Measurements from ENCODE around the gene NPBWR2.

GRCh38 chr20:64086801-64087200 is 20.6 kb downstream of the NPBWR2 start:
- TF ChIP-seq JUND (IDR thresholded peaks at IDR 0.05; ENCODE audit: borderline replicate concordance, low read depth, low read length) (no peak), JUND (tag; IDR thresholded peaks at IDR 0.05; ENCODE audit: borderline replicate concordance, low read depth, low read length) (no peak), YY1 (IDR thresholded peaks at IDR 0.05; ENCODE audit: borderline replicate concordance in 1 of 3, control insufficient read depth in 1 of 3, extremely low read depth in 1 of 3, insufficient read depth in 3 of 3, insufficient read length in 1 of 3, insufficient replicate concordance in 2 of 3, low read depth in 1 of 3, low read length in 2 of 3) (no peak), ZNF785 (CRISPR knock-in tag; IDR thresholded peaks at IDR 0.05) (no peak), PRDM10 (IDR thresholded peaks at IDR 0.05; ENCODE audit: partially characterized antibody) (no peak), RAD21 (CRISPR knock-in tag; conservative IDR thresholded peaks at IDR 0.05 in 1 of 2, IDR thresholded peaks at IDR 0.05 in 1 of 2) (no peak), CTCF (IDR thresholded peaks at IDR 0.05 in 2 of 3, conservative IDR thresholded peaks at IDR 0.05 in 1 of 3; ENCODE audit: insufficient read depth in 2 of 3, low read depth in 1 of 3, low read length in 3 of 3) (no peak), ATF2 (CRISPR knock-in tag; IDR thresholded peaks at IDR 0.05) (no peak), ETV6 (IDR thresholded peaks at IDR 0.05; ENCODE audit: borderline replicate concordance in 1 of 2, low read depth in 2 of 2, low read length in 1 of 2) (no peak), ETV6 (CRISPR knock-in tag; IDR thresholded peaks at IDR 0.05; ENCODE audit: borderline replicate concordance) (no peak)
